SH-SY5Y (cell line): ENCODE results near the gene VPS26B.

Source experiments
- GATA2 ChIP-seq: IDR thresholded peaks from 2 replicates; pipeline ENCODE4 v1.6.1; 2011; ENCODE audit warnings: mild to moderate bottlenecking, low read depth, low read length
- GATA3 ChIP-seq: IDR thresholded peaks from 2 replicates; pipeline ENCODE4 v1.6.1; 2011; ENCODE audit warnings: low read depth, mild to moderate bottlenecking, low read length, moderate library complexity

The VPS26B gene

GRCh38 chr11:134224710-134225664 lies 516 bp downstream of the VPS26B start:
- TF ChIP-seq GATA2 (no peak), GATA3 (no peak)

GRCh38 chr11:134226806-134227325 lies 2.4 kb downstream of the VPS26B start:
- TF ChIP-seq GATA2 (no peak), GATA3 (no peak)

- no peak for TF ChIP-seq GATA2
- no peak for TF ChIP-seq GATA3
Measured at GRCh38 chr11:134228625-134229024, 4.2 kb downstream of the VPS26B start.

GRCh38 chr11:134229126-134229790 lies 4.8 kb downstream of the VPS26B start:
- no peak for TF ChIP-seq GATA3
- TF ChIP-seq GATA2, result no peak

- TF ChIP-seq GATA2 (no peak), GATA3 (no peak)
Measured at GRCh38 chr11:134230339-134230738, 5.9 kb downstream of the VPS26B start.

GRCh38 chr11:134231958-134232659 lies 7.6 kb downstream of the VPS26B start:
- TF ChIP-seq GATA3, result no peak
- peak; percentile 61 for TF ChIP-seq GATA2

GRCh38 chr11:134233729-134234179 lies 9.3 kb downstream of the VPS26B start:
- TF ChIP-seq GATA2 (no peak), GATA3 (no peak)

- TF ChIP-seq GATA3 (no peak), GATA2 (no peak)
Measured at GRCh38 chr11:134235399-134235798, 10.9 kb downstream of the VPS26B start.

GRCh38 chr11:134236834-134237556 lies 12.5 kb downstream of the VPS26B start:
- TF ChIP-seq GATA3 (no peak), GATA2 (peak; percentile 80)

- TF ChIP-seq GATA3 (no peak), GATA2 (no peak)
Measured at GRCh38 chr11:134237557-134237922, 13.1 kb downstream of the VPS26B start.

- TF ChIP-seq GATA3 (no peak), GATA2 (no peak)
Measured at GRCh38 chr11:134238956-134239355, 14.5 kb downstream of the VPS26B start.

GRCh38 chr11:134240592-134240991 lies 16.1 kb downstream of the VPS26B start:
- TF ChIP-seq GATA3 (no peak), GATA2 (no peak)

- TF ChIP-seq GATA3 (no peak), GATA2 (no peak)
Measured at GRCh38 chr11:134242376-134242775, 17.9 kb downstream of the VPS26B start.
